ENCODE measurements around the gene SYT2. TPM values are rescaled to one million over a fixed set of nuclear protein-coding genes. Genes with fewer than 3 reads are reported as not detected.
"Not testable (repeated sequence)": the region's sequence is repeated elsewhere in the genome, so short reads cannot be mapped to it uniquely, and the experiment has no call there.

Gene SYT2
- total RNA-seq, 4 donors from 2014 or later = 0.11 to 0.19 TPM; not detected in 2

DNA sequence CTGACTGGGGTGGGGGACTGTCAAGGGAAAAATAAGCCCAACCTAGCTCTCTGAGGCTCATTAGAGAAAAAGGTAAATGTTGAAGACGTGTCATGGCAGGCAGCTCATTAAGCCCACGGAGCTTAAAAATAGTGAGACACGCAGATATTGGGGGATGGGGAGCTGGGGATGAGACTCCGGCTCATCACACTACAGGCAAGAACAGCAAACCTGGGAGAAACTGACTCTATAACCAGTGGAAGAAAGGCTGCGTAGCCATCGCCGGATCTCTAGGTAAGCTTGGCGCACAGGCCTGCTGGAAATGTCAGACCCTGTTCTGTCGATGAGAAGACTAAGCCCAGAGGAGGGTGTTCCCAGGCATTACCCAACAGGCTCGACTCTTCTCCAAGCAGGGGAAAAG lies 78.0 kb downstream of the SYT2 start:
- Histone ChIP-seq H3K27ac (replicated peaks in 1 of 4) (no peak overlapping the region), H3K4me1 (no peaks in the 10 kb centered on the region), H3K4me3 (no peak overlapping the region), H3K27me3 (peaks cover 0 to 43% (median 4%) of the 10 kb centered on the region in 4 donors), H3K36me3 (no peaks in the 10 kb centered on the region), H3K9me3 (no peaks in the 10 kb centered on the region)
- WGBS = 86% methylated on average over 10 of the region's 10 CpGs
- TF ChIP-seq EP300 (IDR thresholded peaks at IDR 0.05) (no peak), POLR2AphosphoS5 (IDR thresholded peaks at IDR 0.05) (no peak), POLR2A (IDR thresholded peaks at IDR 0.05; ENCODE audit: low read depth) (no peak)
- TF ChIP-seq, protein P1, sequence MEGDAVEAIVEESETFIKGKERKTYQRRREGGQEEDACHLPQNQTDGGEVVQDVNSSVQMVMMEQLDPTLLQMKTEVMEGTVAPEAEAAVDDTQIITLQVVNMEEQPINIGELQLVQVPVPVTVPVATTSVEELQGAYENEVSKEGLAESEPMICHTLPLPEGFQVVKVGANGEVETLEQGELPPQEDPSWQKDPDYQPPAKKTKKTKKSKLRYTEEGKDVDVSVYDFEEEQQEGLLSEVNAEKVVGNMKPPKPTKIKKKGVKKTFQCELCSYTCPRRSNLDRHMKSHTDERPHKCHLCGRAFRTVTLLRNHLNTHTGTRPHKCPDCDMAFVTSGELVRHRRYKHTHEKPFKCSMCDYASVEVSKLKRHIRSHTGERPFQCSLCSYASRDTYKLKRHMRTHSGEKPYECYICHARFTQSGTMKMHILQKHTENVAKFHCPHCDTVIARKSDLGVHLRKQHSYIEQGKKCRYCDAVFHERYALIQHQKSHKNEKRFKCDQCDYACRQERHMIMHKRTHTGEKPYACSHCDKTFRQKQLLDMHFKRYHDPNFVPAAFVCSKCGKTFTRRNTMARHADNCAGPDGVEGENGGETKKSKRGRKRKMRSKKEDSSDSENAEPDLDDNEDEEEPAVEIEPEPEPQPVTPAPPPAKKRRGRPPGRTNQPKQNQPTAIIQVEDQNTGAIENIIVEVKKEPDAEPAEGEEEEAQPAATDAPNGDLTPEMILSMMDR (IDR thresholded peaks at IDR 0.05) = no peak
- intact Hi-C loops (cut with DNase I) = no loop called here
- no peak for DNase-seq (ENCODE audit: extremely low spot score)

DNA sequence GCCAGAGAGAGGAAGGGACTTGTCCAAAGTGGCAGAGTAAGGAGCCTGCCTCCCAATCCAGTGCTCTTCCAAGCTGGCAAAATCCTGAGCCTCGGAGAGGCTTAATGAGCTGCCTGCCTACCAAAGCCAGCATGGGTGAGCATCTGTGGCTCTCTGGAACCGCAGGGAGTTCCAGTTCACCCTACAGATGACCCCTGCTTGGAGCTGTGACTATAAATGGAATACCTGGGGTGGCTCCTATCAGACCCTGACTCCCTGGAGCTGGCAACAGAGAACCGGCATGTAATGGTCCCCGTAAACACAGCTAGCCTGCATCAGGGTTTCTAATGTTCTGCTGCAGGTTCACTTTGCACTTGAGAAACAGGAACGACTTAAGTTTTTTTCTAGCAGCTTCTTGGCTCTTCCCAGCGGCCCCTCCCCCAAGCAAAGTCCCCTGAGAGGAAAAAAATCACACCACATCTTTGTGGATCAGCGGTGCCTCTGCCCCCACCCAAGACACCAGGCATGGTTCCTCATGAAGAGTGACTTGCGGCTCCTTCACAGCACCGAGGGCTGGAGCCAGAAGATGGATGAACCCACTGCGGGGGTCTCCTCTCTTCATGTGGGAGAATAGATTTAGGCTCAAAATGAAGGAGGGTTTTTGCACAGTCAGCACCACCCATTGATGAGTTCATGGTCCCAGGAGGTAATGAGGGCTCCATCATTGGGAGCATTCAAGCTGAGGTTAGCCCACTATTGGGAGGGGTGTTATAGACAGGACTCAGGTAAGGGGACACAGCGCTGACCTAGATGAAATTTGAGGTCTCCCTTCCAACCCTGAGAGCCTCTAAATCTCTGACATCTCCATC lies 79.0 kb downstream of the SYT2 start:
- WGBS = 71% methylated on average over 8 of the region's 11 CpGs
- Histone ChIP-seq H3K4me3 (no peak overlapping the region), H3K27ac (replicated peaks in 1 of 4) (no peak overlapping the region), H3K36me3 (no peaks in the 10 kb centered on the region), H3K4me1 (peaks cover 0 to 3% (median 0%) of the 10 kb centered on the region in 4 donors), H3K9me3 (no peaks in the 10 kb centered on the region), H3K27me3 (peaks cover 0 to 35% (median 4%) of the 10 kb centered on the region in 4 donors)
- DNase-seq (ENCODE audit: extremely low spot score) = no peak
- intact Hi-C loops (cut with DNase I) = no loop called here
- no peak for TF ChIP-seq POLR2A (IDR thresholded peaks at IDR 0.05; ENCODE audit: low read depth)
- TF ChIP-seq, protein P1 (IDR thresholded peaks at IDR 0.05) = no peak
- TF ChIP-seq EP300 (IDR thresholded peaks at IDR 0.05) = no peak
- TF ChIP-seq POLR2AphosphoS5 (IDR thresholded peaks at IDR 0.05) = no peak

DNA sequence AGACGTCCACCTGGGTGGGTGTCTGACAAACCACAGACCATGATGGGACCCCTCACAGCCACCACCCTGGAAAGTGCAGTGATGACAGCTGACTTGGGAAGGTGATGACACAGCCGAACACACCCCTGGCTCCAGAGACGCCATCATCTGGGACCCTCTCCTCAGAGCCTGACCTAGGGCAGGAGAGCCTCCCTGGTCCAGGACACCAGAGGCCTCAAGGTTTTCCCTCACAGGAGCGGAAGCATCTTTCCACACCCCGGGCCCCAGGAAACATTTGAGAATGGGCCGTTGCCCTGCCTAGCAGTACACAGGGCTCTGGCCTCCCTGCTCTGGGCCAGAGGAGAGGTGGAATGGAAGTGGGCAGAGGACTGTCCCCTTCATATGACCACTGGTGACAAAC lies 79.7 kb downstream of the SYT2 start:
- intact Hi-C loops (cut with DNase I) = no loop called here
- H3K9me3 ChIP-seq = no peaks in the 10 kb centered on the region
- no peaks in the 10 kb centered on the region for H3K36me3 ChIP-seq
- no peak for DNase-seq (ENCODE audit: extremely low spot score)
- H3K27ac ChIP-seq (replicated peaks in 1 of 4) = no peak overlapping the region
- no peak for TF ChIP-seq POLR2AphosphoS5 (IDR thresholded peaks at IDR 0.05)
- no peak for TF ChIP-seq POLR2A (IDR thresholded peaks at IDR 0.05; ENCODE audit: low read depth)
- no peak for TF ChIP-seq EP300 (IDR thresholded peaks at IDR 0.05)
- TF ChIP-seq, protein P1 (IDR thresholded peaks at IDR 0.05) = no peak
- WGBS = 72% methylated on average over 3 of the region's 6 CpGs
- peaks cover 2 to 8% (median 3%) of the 10 kb centered on the region in 4 donors for H3K4me1 ChIP-seq
- peaks cover 0 to 31% (median 4%) of the 10 kb centered on the region in 4 donors for H3K27me3 ChIP-seq
- no peak overlapping the region for H3K4me3 ChIP-seq

DNA sequence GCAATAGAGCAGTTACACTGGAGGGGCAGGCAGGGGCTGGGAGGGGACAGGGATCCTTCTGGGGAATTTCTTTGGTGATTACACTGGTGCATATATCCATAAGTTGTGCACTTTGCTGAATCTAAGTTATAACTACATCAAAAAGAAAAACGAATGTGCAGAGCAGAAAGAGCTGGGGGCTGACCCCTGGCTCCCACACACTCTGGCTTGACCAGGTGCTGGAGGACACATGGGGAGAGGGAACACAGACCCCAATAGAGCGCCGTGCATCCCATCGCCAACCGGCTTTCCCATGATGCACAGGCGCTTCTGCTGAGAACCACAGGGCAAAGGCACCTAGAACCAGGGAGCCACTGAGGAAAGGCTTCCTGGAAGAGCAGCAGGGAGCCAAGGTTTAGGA lies 80.2 kb downstream of the SYT2 start:
- H3K27ac ChIP-seq (replicated peaks in 1 of 4); H3K9me3 ChIP-seq; DNase-seq (ENCODE audit: extremely low spot score); H3K4me3 ChIP-seq; H3K36me3 ChIP-seq; intact Hi-C loops (cut with DNase I): not testable (repeated sequence)
- Histone ChIP-seq H3K27me3 (peaks cover 0 to 31% (median 4%) of the 10 kb centered on the region in 4 donors), H3K4me1 (peaks cover 6 to 11% (median 7%) of the 10 kb centered on the region in 4 donors)
- WGBS = 78% methylated on average over 4 of the region's 6 CpGs

DNA sequence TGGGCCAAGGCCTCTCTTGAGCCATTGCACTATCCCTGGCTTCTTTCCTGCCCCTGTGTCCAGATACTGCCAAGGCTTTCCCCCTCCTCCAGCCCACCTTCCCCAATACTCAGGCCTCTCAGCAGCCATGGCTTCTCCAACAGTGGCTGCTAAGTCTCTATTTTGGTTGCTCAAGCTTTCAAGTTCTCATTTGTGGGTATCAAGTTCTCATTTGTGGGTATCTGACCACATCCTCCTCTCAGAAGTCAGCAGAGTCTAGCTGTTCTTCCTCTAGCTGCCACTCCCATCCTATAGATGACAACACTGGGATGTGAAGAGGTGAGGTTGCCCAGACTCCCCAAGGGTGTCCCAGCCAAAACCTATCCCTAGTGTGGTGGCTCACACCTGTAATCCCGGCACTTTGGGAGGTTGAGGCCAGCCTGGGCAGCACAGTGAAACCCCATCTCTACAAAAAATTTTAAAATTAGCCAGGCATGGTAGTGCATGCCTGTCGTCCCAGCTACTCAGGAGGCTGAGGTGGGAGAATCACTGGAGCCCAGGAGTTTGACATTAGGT lies 80.9 kb downstream of the SYT2 start:
- intact Hi-C loops (cut with DNase I) = loop anchor here (10.0 kb wide), 1 partner anchor 285 kb away; the partner anchor contains the start of genes PPP1R12B and UBE2T
- not testable (repeated sequence) for H3K36me3 ChIP-seq; H3K4me3 ChIP-seq; H3K9me3 ChIP-seq; DNase-seq (ENCODE audit: extremely low spot score); H3K27ac ChIP-seq (replicated peaks in 1 of 4)
- Histone ChIP-seq H3K27me3 (peaks cover 0 to 35% (median 4%) of the 10 kb centered on the region in 4 donors), H3K4me1 (peaks cover 6 to 12% (median 9%) of the 10 kb centered on the region in 4 donors)
- WGBS = no CpG with 5 or more reads among the region's 2 CpGs

Measured in esophagus muscularis mucosa (tissue), 4 donors.